Heart left ventricle (tissue), 13 donors: ENCODE measurements around the gene ZC3H10.

Source experiments
- CTCF ChIP-seq, 12 donors: fragments of 200-600 bp; sonication (generic) in 4 of 12; IDR thresholded peaks; one replicate each; pipeline versions ENCODE4 v1.5.0 to v1.8.0; 2018 to 2022; ENCODE audit warnings: antibody characterized with exemption in 12 of 12, mild to moderate bottlenecking in 5 of 12
- POLR2A ChIP-seq, 2 donors: fragments of 450-650 bp; IDR thresholded peaks; one replicate each; pipeline ENCODE4 v1.6.1; 2017; ENCODE audit warnings: antibody characterized with exemption in 2 of 2, mild to moderate bottlenecking in 2 of 2, moderate library complexity in 2 of 2
- donor health status: ischemic (EF 13 %, LVEDD 7.1; RV severe dilation, severe dysfunction).
- donor health status: DM: no; HTN: yes; CAD: no.
- donor health status: DM: no; HTN: no; CAD: no.
- donor health status: ischemic (EF 25% LVEDD 6.9; RV normal size, moderate dysfunction).
- donor health status: ischemic (EF 25% LVEDD 5.7; RV mildly dilated, moderate dysfunction).
- donor health status: ischemic (EF 35%, LVEDD 5.7; RV mildly dilated, moderate dysfunction).
- donor health status: nonischemic (EF 11% LVEDD 7.7; RV severe dilation, severe dysfunction).
- donor health status: DM: yes; HTN: yes; CAD: no.
- donor health status: PGD.
- donor health status: ischemic (EF 29% LVEDD 5.4; RV normal size, mild dysfunction).
- donor health status: nonischemic (EF 23%, LVEDD 6.1; RV moderate dilation, normal function).

GRCh38 chr12:56086608-56087007, 31.5 kb upstream of the ZC3H10 start:
- TF ChIP-seq CTCF (IDR thresholded peaks at IDR 0.05): no peak
- no peak for TF ChIP-seq POLR2A (IDR thresholded peaks at IDR 0.05)
